ENCODE data around the gene SWT1.

DNA sequence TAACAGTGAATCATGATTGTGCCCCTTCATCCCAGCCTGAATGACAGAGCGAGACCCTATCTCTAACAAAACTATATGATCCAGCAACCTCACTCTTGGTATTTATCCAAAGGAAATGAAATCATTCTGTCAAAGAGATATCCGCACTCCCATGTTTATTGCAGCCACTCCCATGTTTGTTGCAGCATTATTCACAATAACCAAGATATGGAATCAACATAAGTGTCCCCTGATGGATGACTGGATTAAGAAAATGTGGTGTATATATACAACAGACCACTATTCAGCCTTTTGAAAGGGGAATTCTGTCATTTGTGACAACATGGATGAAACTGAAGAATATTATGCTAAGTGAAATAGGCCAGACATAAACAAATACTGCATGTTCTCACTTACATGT is 44.6 kb upstream of the SWT1 start:
- TF ChIP-seq POLR2A (IDR thresholded peaks at IDR 0.05): no peak
- TF ChIP-seq, protein P1, sequence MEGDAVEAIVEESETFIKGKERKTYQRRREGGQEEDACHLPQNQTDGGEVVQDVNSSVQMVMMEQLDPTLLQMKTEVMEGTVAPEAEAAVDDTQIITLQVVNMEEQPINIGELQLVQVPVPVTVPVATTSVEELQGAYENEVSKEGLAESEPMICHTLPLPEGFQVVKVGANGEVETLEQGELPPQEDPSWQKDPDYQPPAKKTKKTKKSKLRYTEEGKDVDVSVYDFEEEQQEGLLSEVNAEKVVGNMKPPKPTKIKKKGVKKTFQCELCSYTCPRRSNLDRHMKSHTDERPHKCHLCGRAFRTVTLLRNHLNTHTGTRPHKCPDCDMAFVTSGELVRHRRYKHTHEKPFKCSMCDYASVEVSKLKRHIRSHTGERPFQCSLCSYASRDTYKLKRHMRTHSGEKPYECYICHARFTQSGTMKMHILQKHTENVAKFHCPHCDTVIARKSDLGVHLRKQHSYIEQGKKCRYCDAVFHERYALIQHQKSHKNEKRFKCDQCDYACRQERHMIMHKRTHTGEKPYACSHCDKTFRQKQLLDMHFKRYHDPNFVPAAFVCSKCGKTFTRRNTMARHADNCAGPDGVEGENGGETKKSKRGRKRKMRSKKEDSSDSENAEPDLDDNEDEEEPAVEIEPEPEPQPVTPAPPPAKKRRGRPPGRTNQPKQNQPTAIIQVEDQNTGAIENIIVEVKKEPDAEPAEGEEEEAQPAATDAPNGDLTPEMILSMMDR (IDR thresholded peaks at IDR 0.05 in 8 of 11, conservative IDR thresholded peaks at IDR 0.05 in 3 of 11): no peak

Data from spleen (tissue), 7 donors.